Muscle layer of colon (tissue), 2 donors: ENCODE measurements around the gene TASP1.
"Not testable (repeated sequence)": the region's sequence is repeated elsewhere in the genome, so short reads cannot be mapped to it uniquely, and the experiment has no call there.

Experiments
- H3K27ac ChIP-seq: one replicate; pipeline ENCODE4 v1.7.0; 2013; ENCODE audit warnings: low read depth, mild to moderate bottlenecking, low read length, moderate library complexity
- H3K27me3 ChIP-seq, 2 donors: one replicate each; pipeline ENCODE4 v1.7.0; 2013; ENCODE audit warnings: low read length in 2 of 2, mild to moderate bottlenecking in 2 of 2; ENCODE audit not compliant: insufficient read depth in 2 of 2, control insufficient read depth in 1 of 2
- H3K36me3 ChIP-seq: one replicate; pipeline ENCODE4 v1.7.0; 2013; ENCODE audit warnings: mild to moderate bottlenecking, low read length; ENCODE audit not compliant: insufficient read depth
- H3K4me1 ChIP-seq: one replicate; pipeline ENCODE4 v1.7.0; 2013; ENCODE audit warnings: mild to moderate bottlenecking, low read length; ENCODE audit not compliant: insufficient read depth
- H3K4me3 ChIP-seq, 2 donors: one replicate each; pipeline ENCODE4 v1.7.0; 2013; ENCODE audit warnings: low read length in 2 of 2, low read depth in 1 of 2, mild to moderate bottlenecking in 1 of 2, moderate library complexity in 1 of 2
- H3K9ac ChIP-seq: one replicate; pipeline ENCODE4 v1.7.0; 2013; ENCODE audit warnings: low read length
- H3K9me3 ChIP-seq: one replicate; pipeline ENCODE4 v1.7.0; 2013; ENCODE audit warnings: mild to moderate bottlenecking, low read length
- donor health status: abdominal sarcoma.
- donor health status: Adenocarcinoma of cecum.

Gene TASP1

GRCh38 chr20:13486694-13487093 is 152.0 kb downstream of the TASP1 start:
- Histone ChIP-seq H3K36me3 (no peaks in the 10 kb centered on the region), H3K4me3 (no peak overlapping the region), H3K4me1 (peaks cover 14% of the 10 kb centered on the region), H3K27ac (no peak overlapping the region), H3K27me3 (no peaks in the 10 kb centered on the region), H3K9me3 (no peaks in the 10 kb centered on the region), H3K9ac (no peak overlapping the region)

DNA sequence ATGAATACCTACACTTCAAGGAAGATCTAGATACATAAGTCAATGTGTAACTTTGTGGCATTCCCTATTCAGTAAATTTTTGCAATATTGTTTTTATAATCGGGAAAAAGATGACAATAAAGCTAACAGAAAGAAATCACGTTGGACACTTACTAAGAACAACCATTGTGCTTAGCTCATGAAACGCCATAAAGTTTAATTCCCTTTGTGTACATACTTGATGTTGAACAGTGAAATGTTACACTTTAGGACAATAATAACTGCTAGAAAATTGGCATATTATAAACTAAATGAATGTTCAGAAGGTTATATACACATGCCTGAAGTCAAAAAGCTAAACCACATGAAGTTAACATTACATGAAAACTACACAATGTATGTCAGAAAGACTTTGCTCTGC is 153.2 kb downstream of the TASP1 start:
- Histone ChIP-seq H3K27ac (no peak overlapping the region), H3K27me3 (no peaks in the 10 kb centered on the region), H3K36me3 (no peaks in the 10 kb centered on the region), H3K4me3 (no peak overlapping the region), H3K9me3 (no peaks in the 10 kb centered on the region), H3K4me1 (peaks cover 3% of the 10 kb centered on the region), H3K9ac (no peak overlapping the region)

DNA sequence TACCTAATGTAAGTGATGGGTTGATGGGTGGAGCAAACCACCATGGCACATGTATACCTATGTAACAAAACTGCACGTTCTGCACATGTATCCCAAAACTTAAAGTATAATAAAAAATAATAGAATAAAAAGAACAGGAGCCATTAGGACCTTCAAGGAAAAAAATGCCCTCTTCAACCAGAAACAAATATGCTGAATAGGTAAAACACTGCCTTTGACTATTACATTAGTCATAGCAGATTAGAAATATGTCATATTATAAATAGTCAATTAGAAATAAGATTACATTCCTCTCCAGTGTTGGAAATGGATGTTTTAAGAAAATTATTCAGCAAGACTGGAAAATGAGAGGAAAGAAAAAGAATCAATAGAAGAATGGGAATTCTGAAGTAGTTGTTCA is 153.7 kb downstream of the TASP1 start:
- not testable (repeated sequence) for H3K36me3 ChIP-seq, H3K4me1 ChIP-seq, H3K9me3 ChIP-seq, H3K4me3 ChIP-seq, H3K27me3 ChIP-seq, H3K27ac ChIP-seq, H3K9ac ChIP-seq

GRCh38 chr20:13483472-13483871 is 155.3 kb downstream of the TASP1 start:
- not testable (repeated sequence) for H3K27ac ChIP-seq, H3K9ac ChIP-seq, H3K4me1 ChIP-seq, H3K4me3 ChIP-seq, H3K36me3 ChIP-seq, H3K9me3 ChIP-seq, H3K27me3 ChIP-seq

GRCh38 chr20:13478366-13478765 is 160.4 kb downstream of the TASP1 start:
- no peaks in the 10 kb centered on the region for H3K9me3 ChIP-seq
- H3K4me3 ChIP-seq = no peak overlapping the region
- H3K36me3 ChIP-seq = no peaks in the 10 kb centered on the region
- H3K9ac ChIP-seq = no peak overlapping the region
- H3K4me1 ChIP-seq = no peaks in the 10 kb centered on the region
- H3K27me3 ChIP-seq = no peaks in the 10 kb centered on the region
- no peak overlapping the region for H3K27ac ChIP-seq

DNA sequence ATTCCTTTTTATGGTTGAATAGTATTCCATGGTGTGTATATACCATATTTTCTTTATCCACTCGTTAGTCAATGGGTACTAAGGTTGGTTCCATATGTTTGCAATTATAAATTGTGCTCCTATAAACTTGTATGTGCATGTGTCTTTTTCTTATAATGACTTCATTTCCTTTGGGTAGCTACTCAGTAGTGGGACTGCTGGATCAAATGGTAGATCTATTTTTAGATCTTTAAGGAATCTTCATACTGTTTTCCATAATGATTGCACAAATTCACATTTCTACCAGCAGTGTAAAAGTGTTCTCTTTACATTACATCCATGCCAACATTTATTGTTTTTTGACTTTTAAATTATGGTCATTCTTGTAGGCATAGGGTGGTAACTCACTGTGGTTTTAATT is 164.3 kb downstream of the TASP1 start:
- H3K9me3 ChIP-seq = no peaks in the 10 kb centered on the region
- no peak overlapping the region for H3K27ac ChIP-seq
- no peaks in the 10 kb centered on the region for H3K27me3 ChIP-seq
- H3K36me3 ChIP-seq = no peaks in the 10 kb centered on the region
- no peaks in the 10 kb centered on the region for H3K4me1 ChIP-seq
- no peak overlapping the region for H3K9ac ChIP-seq
- no peak overlapping the region for H3K4me3 ChIP-seq

DNA sequence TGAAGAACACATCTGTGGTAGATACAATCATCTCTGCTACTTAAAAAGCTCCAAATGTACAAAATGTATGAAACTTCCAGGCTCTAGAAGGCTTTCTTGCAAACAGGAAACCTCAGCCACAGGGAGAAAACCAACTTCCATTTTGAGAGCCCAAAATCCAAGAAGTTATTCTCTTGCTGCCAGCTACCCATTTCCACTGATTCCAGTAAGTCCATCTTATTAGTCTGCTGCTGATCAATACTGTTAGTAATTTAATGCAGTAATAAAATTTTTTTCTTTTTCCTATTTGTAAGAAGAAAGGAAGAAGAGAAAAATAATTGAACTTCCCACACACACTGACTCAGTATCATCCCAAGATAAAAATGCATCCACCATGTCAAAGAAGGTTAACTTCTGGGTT is 169.5 kb downstream of the TASP1 start:
- no peaks in the 10 kb centered on the region for H3K9me3 ChIP-seq
- no peaks in the 10 kb centered on the region for H3K27me3 ChIP-seq
- H3K4me1 ChIP-seq = no peaks in the 10 kb centered on the region
- H3K36me3 ChIP-seq = no peaks in the 10 kb centered on the region
- no peak overlapping the region for H3K9ac ChIP-seq
- H3K27ac ChIP-seq = no peak overlapping the region
- H3K4me3 ChIP-seq = no peak overlapping the region

- Histone ChIP-seq H3K4me1 (no peaks in the 10 kb centered on the region), H3K27ac (no peak overlapping the region), H3K9ac (no peak overlapping the region), H3K27me3 (no peaks in the 10 kb centered on the region), H3K9me3 (no peaks in the 10 kb centered on the region), H3K4me3 (no peak overlapping the region), H3K36me3 (no peaks in the 10 kb centered on the region)
Observed at GRCh38 chr20:13468166-13468565, 170.6 kb downstream of the TASP1 start.

DNA sequence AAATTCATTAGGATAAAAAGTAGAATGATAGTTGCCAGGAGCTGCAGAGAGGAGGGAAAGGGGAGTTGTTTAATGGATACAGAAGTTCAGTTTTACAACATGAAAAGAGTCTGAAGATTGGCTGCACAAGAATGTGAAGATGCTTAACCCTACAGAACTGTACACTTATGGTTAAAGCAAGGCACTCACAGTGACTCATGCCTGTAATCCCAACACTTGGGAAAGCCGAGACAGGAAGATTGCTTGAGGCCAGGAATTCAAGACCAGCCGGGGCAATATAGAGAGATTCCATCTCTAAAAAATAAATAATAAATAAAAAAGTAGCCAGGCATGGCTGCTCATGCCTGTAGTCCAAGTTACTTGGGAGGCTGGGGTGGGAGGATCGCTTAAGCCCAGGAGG is 174.0 kb downstream of the TASP1 start:
- no peaks in the 10 kb centered on the region for H3K36me3 ChIP-seq
- H3K9me3 ChIP-seq = no peaks in the 10 kb centered on the region
- H3K4me1 ChIP-seq = peaks cover 6% of the 10 kb centered on the region
- H3K27me3 ChIP-seq = no peaks in the 10 kb centered on the region
- H3K27ac ChIP-seq = no peak overlapping the region
- H3K4me3 ChIP-seq = no peak overlapping the region
- H3K9ac ChIP-seq = no peak overlapping the region

- Histone ChIP-seq H3K4me3 (no peak overlapping the region), H3K9me3 (no peaks in the 10 kb centered on the region), H3K27ac (no peak overlapping the region), H3K27me3 (no peaks in the 10 kb centered on the region), H3K4me1 (peaks cover 6% of the 10 kb centered on the region), H3K36me3 (no peaks in the 10 kb centered on the region), H3K9ac (no peak overlapping the region)
Observed at GRCh38 chr20:13461849-13462458, 176.8 kb downstream of the TASP1 start.

GRCh38 chr20:13458860-13459451 is 179.8 kb downstream of the TASP1 start:
- Histone ChIP-seq H3K27me3 (no peaks in the 10 kb centered on the region), H3K36me3 (no peaks in the 10 kb centered on the region), H3K9ac (no peak overlapping the region), H3K4me3 (no peak overlapping the region), H3K9me3 (no peaks in the 10 kb centered on the region), H3K27ac (no peak overlapping the region), H3K4me1 (peaks cover 6% of the 10 kb centered on the region)

DNA sequence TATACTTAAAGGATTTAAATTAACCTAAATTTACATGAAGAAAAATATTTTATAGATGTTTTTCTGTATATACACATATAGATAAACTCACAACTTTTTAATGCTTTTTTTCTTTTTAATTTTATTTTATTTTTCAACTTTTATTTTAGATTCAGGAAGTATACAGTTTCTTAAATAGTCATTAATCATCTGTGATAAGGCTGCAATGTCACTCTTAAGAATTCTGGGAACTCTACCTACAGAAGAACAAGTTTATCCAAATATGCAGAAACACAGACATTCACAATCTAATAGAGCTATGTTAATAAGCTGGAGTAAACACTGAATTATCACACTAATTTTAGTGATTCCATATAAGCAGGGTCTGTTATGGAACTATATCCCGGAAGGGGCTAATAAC is 181.2 kb downstream of the TASP1 start:
- H3K27ac ChIP-seq = no peak overlapping the region

More for the DNA sequence above, 181.2 kb downstream of the TASP1 start:
- Histone ChIP-seq H3K9me3 (no peaks in the 10 kb centered on the region), H3K27me3 (no peaks in the 10 kb centered on the region), H3K36me3 (no peaks in the 10 kb centered on the region), H3K4me1 (peaks cover 6% of the 10 kb centered on the region), H3K4me3 (no peak overlapping the region), H3K9ac (no peak overlapping the region)
